NCI-H1105 treated with DMSO at 0.1 percent for 48 hours (cell line): ENCODE data around the gene VIL1.

Experiments used
- DNase-seq: peaks from one replicate; lab custom pipeline; 2025; lab: John Stamatoyannopoulos, UW

Gene VIL1

DNA sequence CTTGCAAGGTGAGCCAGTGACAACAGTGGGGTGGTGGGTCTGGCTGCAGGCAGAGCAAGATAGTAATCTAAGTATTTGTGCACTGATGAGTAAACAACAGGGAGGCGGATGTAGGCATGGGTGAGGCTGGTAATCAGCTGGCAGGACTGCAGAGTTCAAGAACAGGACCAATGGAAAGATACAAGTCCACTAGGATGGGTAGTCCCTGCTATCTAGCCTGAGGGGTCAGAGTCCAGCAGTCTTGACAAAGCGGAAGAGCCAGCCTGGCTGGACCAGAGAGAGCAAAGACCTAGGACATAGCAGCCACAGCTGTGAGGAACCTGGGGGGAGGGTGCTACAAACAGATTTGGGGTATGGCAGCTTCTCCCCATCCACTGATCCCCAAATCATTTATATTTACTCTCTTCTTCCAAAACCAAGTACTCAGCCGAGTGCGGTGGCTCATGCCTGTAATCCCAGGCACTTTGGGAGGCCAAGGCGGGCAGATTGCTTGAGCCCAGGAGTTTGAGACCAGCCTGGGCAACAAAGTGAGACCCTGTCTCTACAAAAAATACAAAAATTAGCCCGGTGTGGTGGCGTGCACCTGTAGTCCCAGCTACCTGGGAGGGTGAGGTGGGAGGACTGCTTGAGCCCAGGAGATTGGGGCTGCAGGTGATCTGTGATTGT, 25.9 kb downstream of the VIL1 start:
- no peak for DNase-seq

DNA sequence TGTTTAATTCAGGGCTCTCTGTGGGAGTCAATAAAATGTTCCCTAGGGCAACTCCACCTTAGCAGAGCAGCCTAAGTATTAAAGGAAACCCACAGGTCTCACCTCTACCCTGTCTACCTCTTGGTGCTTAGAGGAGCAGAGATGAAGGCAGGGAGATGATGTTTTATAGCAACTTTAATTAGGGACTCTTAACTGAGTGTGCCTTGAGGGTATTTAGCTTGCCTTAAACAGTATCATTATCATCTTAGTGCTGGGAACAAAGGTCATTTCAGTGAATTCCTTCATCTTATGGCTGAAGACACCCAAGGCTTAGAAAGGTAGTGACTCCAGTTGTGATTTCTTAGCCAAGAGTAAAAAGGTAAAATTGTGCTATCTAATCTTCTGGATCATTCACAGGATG, 26.7 kb downstream of the VIL1 start:
- no peak for DNase-seq

- no peak for DNase-seq
Measured at GRCh38 chr2:218446547-218446946, 27.6 kb downstream of the VIL1 start.

DNA sequence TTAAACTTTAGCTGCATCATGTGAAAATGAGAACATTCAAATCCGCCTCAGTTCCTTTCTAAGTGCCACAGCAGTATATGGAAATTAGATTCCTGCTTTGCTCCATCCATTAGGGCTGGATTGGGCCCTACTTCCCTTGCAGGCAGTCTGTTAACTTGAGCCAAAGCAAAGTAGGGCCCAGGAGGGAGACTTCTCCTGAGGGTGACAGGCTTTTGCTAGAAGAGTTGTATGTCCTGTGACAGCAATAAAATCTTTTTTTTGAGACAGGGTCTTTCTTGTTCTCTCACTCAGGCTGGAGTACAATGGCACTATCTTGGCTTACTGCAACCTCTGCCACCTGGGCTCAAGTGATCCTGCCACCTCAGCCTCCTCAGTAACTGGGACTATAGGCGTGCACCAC, 28.1 kb downstream of the VIL1 start:
- DNase-seq, result no peak

DNA sequence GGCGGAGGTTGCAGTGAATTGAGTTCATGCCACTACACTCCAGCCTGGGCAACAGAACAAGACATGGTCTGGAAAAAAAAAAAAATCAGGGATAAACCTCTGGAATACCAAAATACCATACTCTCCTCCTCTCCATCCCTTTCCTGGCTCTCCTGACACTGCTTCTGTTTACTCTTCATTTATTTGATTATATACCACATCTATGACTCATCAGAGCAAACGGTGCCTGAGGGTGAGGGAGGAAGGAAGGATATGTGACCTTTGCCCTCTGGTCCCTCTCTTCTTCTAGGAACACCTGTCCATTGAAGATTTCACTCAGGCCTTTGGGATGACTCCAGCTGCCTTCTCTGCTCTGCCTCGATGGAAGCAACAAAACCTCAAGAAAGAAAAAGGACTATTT, 30.0 kb downstream of the VIL1 start:
- DNase-seq, result no peak

DNA sequence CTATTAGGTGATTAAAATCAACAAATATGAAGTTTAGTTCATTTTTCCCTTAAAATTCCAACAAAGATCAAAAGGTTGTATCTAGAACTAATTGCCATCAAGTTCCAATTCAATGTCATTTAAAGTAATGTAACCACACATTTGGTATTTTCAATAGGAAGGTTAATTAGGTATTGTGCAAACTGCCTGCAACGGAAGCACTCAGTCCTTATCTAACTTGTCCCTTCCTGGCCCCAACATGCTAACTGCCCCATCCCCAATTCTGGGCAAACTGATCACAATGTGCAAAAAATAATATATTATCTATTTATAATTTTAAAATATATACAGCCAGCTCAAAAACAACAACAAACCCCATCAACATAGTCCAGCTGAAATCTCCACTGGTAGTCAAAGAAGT, 33.2 kb downstream of the VIL1 start:
- DNase-seq, result no peak

DNA sequence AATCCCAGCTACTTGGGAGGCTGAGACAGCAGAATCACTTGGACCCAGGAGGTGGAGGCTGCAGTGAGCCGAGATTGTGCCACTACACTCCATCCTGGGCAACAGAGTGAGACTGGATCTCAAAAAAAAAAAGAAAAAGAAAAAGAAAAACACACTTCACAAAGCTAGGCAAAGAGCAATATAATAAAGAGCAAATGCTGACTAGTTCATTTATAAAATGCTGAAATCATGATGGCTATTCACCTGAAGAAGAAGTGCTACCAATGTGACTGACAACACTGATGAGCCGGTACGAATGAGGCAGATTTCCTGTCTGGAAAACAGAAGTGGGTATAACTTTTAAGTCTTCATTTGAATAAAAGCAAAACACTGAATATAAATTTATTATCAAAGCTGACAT, 37.9 kb downstream of the VIL1 start:
- DNase-seq, result no peak

- DNase-seq, result no peak
Measured at GRCh38 chr2:218458598-218458997, 39.7 kb downstream of the VIL1 start.

GRCh38 chr2:218465987-218466633, 47.2 kb downstream of the VIL1 start:
- DNase-seq, result no peak

DNA sequence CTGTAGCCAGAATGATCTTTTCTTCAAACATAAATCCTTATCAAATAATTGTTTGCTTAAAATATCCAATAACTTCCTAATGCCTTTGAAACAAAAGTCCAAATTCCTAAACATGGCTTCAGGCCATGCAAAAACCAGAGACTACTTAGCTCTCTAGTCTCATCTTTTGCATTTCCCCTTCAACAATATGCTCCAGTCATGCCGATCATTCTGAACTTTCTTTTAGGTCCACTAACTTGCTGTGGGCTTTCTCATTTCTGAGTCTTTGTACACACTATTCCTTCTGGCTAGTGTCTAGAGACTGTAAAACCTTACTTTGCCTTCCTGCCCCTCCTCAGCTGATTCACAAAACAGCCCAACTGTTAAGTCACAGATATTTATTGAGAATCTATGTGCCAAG, 51.5 kb downstream of the VIL1 start:
- DNase-seq, result no peak

- no peak for DNase-seq
Measured at GRCh38 chr2:218471036-218471435, 52.1 kb downstream of the VIL1 start.

GRCh38 chr2:218471982-218472381, 53.1 kb downstream of the VIL1 start:
- DNase-seq, result no peak

- no peak for DNase-seq
Measured at GRCh38 chr2:218472988-218473387, 54.1 kb downstream of the VIL1 start.

GRCh38 chr2:218474527-218474926, 55.6 kb downstream of the VIL1 start:
- DNase-seq, result no peak

DNA sequence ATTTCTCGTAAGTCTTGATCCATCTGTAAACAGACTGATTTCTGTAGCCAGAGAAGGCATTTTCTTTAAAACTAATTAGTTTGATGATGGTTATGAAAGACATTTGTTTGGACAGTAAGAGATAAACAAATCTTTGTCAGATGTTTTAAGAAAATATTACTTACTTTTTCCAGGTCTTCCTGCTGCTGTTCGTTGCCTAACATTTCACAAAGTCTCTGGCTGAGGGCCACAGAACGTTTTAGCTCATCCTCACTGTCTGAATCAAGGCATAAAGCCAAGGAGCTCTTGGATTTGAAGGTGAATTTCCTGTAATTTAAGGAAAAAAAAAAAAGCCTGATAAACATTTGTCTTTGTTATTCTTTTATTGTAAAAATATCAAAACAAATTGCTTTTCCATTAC, 57.8 kb downstream of the VIL1 start:
- DNase-seq, result no peak

DNA sequence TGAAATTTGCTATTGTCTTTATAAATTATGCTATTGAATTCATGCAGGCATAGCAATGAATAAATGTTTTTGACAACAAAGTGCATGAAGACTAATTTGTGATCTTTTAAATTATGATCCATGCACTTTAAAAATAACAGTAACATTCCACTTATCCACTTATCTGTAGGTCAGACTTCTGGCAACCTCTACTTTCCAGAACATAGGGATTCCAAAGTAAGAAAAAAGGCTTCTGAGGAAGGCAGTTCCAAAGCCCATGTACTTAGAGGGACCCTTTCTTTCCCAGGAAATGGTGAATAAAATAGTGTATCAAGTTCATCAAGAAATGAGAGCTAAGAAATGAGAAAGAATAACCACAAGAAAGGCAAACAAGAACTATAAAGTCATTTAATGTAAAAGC, 58.3 kb downstream of the VIL1 start:
- DNase-seq, result no peak

DNA sequence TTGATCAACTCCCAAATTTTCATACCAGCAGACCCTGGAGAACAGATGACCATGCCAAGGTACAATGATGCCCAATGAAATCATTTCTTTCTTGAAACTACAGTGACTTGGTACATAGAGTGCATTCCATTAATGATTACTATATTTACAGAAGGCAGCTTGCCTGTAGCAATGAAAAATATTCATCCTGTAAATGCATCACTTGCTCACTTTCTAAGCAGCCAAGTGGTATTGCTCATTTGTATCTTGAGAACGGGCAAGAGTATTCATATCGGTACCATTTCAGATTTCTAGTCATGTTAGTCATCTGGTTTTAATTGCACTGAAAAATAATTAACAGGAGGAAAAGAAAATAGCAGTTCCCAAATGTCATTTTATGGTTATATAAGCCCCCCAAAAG, 59.6 kb downstream of the VIL1 start:
- DNase-seq, result no peak

- DNase-seq, result no peak
Measured at GRCh38 chr2:218479595-218479994, 60.7 kb downstream of the VIL1 start.

- no peak for DNase-seq
Measured at GRCh38 chr2:218482651-218483050, 63.7 kb downstream of the VIL1 start.

DNA sequence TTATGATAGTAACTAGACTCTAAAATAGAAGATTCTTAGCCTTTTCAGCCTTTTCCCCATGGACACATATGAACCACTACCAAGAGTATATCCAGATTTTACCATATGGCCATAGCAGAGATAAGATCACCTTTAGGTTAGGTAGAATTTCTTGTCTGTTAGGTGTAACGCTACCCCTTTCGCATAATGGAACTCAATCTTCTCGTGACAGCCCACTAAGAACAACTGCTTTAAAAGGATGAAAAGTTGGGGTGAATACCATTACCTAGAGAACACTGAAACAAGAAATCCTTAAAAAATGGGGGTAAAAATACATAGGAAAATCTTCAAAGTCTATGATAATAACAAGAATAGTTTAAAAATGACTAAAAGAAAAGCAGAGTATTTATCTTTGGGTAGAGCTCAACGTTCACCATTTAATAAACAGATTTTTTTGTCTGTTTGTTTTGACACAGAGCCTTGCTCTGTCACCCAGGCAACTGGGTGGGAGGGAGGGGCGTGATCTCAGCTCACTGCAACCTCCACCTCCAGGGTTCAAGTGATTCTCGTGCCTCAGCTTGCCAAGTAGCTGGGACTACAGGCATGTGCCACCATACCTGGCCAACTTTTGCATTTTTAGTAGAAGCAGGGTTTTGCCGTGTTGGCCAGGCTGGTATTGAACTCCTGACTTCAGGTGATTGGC, 67.2 kb downstream of the VIL1 start:
- no peak for DNase-seq

DNA sequence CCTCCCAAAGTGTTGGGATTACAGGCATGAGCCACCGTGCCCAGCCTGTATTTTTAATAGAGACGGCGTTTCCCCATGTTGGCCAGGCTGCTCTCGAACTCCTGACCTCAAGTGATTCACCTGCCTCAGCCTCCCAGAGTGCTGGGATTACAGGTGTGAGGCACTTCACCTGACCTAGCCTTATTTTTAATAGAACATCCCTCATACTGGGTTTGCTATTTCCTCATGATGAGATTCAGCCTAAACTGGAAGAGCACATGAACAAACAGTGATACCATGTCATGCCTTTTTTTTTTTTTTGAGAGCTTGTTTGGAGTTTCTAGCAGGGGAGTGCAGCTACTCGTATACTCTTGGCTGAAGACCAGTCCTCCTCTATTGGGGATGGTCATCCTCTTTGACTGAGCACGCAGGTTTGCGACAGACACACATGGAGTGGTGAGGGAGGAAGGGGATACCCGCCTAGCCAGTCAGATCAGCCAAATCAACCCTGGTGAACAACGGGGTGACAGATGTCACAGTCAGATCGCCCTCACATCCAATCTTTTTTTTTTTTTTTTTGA, 81.7 kb downstream of the VIL1 start:
- no peak for DNase-seq

- no peak for DNase-seq
Measured at GRCh38 chr2:218501665-218502064, 82.7 kb downstream of the VIL1 start.
